H1 (cell line): ENCODE results near the gene IDI1. TPM values are rescaled to one million over a fixed set of nuclear protein-coding genes. Genes with fewer than 3 reads are reported as not detected.

ENCODE experiments used
- CTCF ChIA-PET: fragments of 300-600 bp; sonication (Branson Sonifier 250); formaldehyde crosslinking; loops from one replicate; lab custom pipeline; 2021; ENCODE audit not compliant: partially characterized antibody; lab: Charles Lee
- POLR2A ChIA-PET: fragments of 300-600 bp; sonication (Branson Sonifier 250); formaldehyde crosslinking; loops from one replicate; lab custom pipeline; 2021; ENCODE audit warnings: inconsistent platforms; ENCODE audit not compliant: partially characterized antibody; lab: Charles Lee
- DNase-seq, 2 experiments: peaks; one replicate each; pipeline versions ENCODE4 v3.0.0 to v3.0.0-alpha.2; 2010 to 2022; ENCODE audit warnings: low spot score in 2 of 2, low read depth in 1 of 2, mixed read lengths in 1 of 2
- FAIRE-seq: peaks from 2 replicates; lab custom pipeline; 2011; peaks lifted over from hg19 to GRCh38; lab: Jason Lieb, UNC
- H2AFZ ChIP-seq: 2 replicates; pipeline ENCODE4 v1.8.1; 2012; ENCODE audit warnings: low read length, inconsistent platforms
- H2AK5ac ChIP-seq: 2 replicates; pipeline ENCODE4 v1.6.1; 2013; ENCODE audit warnings: low read depth, low read length
- H2BK120ac ChIP-seq: replicated peaks from 2 replicates; pipeline ENCODE3; 2013; ENCODE audit warnings: low read depth, low read length, inconsistent platforms
- H2BK12ac ChIP-seq: 2 replicates; pipeline ENCODE4 v1.6.1; 2013; ENCODE audit warnings: low read depth, low read length
- H2BK15ac ChIP-seq: 2 replicates; pipeline ENCODE4 v1.6.1; 2013; ENCODE audit warnings: low read length
- H2BK20ac ChIP-seq: 2 replicates; pipeline ENCODE4 v1.6.1; 2013; ENCODE audit warnings: low read length
- H2BK5ac ChIP-seq: 2 replicates; pipeline ENCODE4 v1.6.1; 2013; ENCODE audit warnings: low read depth, low read length
- H3K14ac ChIP-seq: 2 replicates; pipeline ENCODE4 v1.6.1; 2013; ENCODE audit warnings: inconsistent platforms; ENCODE audit not compliant: insufficient read length
- H3K18ac ChIP-seq: 2 replicates; pipeline ENCODE4 v1.6.1; 2013; ENCODE audit warnings: low read length; ENCODE audit errors: extremely low read depth
- H3K23ac ChIP-seq: 2 replicates; pipeline ENCODE4 v1.6.1; 2013; ENCODE audit warnings: inconsistent platforms; ENCODE audit not compliant: insufficient read length
- H3K23me2 ChIP-seq: 2 replicates; pipeline ENCODE4 v1.6.1; 2013; ENCODE audit warnings: low read depth, low read length
- H3K27ac ChIP-seq: 2 replicates; pipeline ENCODE4 v1.6.1; 2011; ENCODE audit warnings: low read depth, low read length, inconsistent platforms
- H3K27me3 ChIP-seq, 4 experiments: replicated peaks in 1 of 4; 1 replicate in 1 of 4; 2 replicates in 3 of 4; pipeline versions ENCODE4 v1.6.1 to v1.8.1; 2011 to 2013; ENCODE audit warnings: low read length in 3 of 4, mild to moderate bottlenecking in 3 of 4, inconsistent platforms in 2 of 4, mixed read lengths in 2 of 4, moderate library complexity in 1 of 4; ENCODE audit not compliant: control insufficient read depth in 3 of 4, insufficient read depth in 3 of 4; ENCODE audit errors: extremely low read depth in 1 of 4
- H3K36me3 ChIP-seq, 4 experiments: 2 replicates each; pipeline versions ENCODE4 v1.6.1 to v1.8.1; 2011 to 2013; ENCODE audit warnings: mild to moderate bottlenecking in 4 of 4, low read length in 3 of 4, moderate library complexity in 2 of 4, control low read depth in 1 of 4, inconsistent platforms in 1 of 4; ENCODE audit not compliant: insufficient read depth in 4 of 4, control insufficient read depth in 2 of 4
- H3K4ac ChIP-seq: replicated peaks from 2 replicates; pipeline ENCODE3; 2013; ENCODE audit warnings: low read length, low read depth, mixed read lengths, inconsistent platforms; ENCODE audit not compliant: insufficient read length
- H3K4me1 ChIP-seq, 4 experiments: replicated peaks in 1 of 4; 1 replicate in 1 of 4; 2 replicates in 3 of 4; pipeline versions ENCODE4 v1.6.1 to v1.8.1; 2011 to 2013; ENCODE audit warnings: low read length in 3 of 4, inconsistent platforms in 2 of 4, mixed read lengths in 1 of 4; ENCODE audit not compliant: insufficient read depth in 4 of 4, control insufficient read depth in 3 of 4
- H3K4me2 ChIP-seq, 2 experiments: 2 replicates each; pipeline versions ENCODE4 v1.6.1 to v1.8.1; 2011 to 2013; ENCODE audit warnings: low read depth in 2 of 2, low read length in 2 of 2, control low read depth in 1 of 2, inconsistent platforms in 1 of 2, mild to moderate bottlenecking in 1 of 2; ENCODE audit not compliant: insufficient read depth in 1 of 2
- H3K4me3 ChIP-seq, 4 experiments: fragments of 200-600, 300-600 bp in 1 of 4; sonication (generic), shearing (Covaris generic), sonication (Bioruptor Twin) in 1 of 4; 2 replicates each; pipeline versions ENCODE4 v1.5.1 to v1.8.1; 2011 to 2016; ENCODE audit warnings: low read length in 4 of 4, low read depth in 3 of 4, control low read depth in 2 of 4, inconsistent platforms in 2 of 4, mild to moderate bottlenecking in 2 of 4, mixed read lengths in 1 of 4, moderate library complexity in 1 of 4; ENCODE audit not compliant: insufficient read depth in 2 of 4; ENCODE audit errors: extremely low read depth in 1 of 4
- H3K56ac ChIP-seq: replicated peaks from 2 replicates; pipeline ENCODE3; 2013; ENCODE audit warnings: low read depth, mild to moderate bottlenecking, mixed read lengths, low read length, inconsistent platforms; ENCODE audit not compliant: insufficient read length
- H3K79me1 ChIP-seq: 2 replicates; pipeline ENCODE4 v1.6.1; 2013; ENCODE audit warnings: low read depth, low read length, control low read depth
- H3K79me2 ChIP-seq, 2 experiments: 2 replicates each; pipeline versions ENCODE4 v1.6.1 to v1.8.1; 2012 to 2013; ENCODE audit warnings: low read length in 2 of 2, mild to moderate bottlenecking in 2 of 2, inconsistent platforms in 1 of 2; ENCODE audit not compliant: insufficient read depth in 2 of 2, control insufficient read depth in 1 of 2
- H3K9ac ChIP-seq, 4 experiments: replicated peaks in 1 of 4; 1 replicate in 1 of 4; 2 replicates in 3 of 4; pipeline versions ENCODE4 v1.6.1 to v1.8.1; 2011 to 2013; ENCODE audit warnings: low read depth in 3 of 4, low read length in 3 of 4, control low read depth in 2 of 4, mild to moderate bottlenecking in 2 of 4, moderate library complexity in 2 of 4, inconsistent platforms in 1 of 4; ENCODE audit errors: extremely low read depth in 1 of 4
- H3K9me3 ChIP-seq, 2 experiments: 2 replicates each; pipeline versions ENCODE4 v1.6.1 to v1.8.1; 2012 to 2013; ENCODE audit warnings: mild to moderate bottlenecking in 2 of 2, moderate library complexity in 2 of 2, control low read depth in 1 of 2, inconsistent platforms in 1 of 2, low read depth in 1 of 2, low read length in 1 of 2, mixed read lengths in 1 of 2; ENCODE audit not compliant: insufficient read depth in 2 of 2
- H4K20me1 ChIP-seq, 2 experiments: replicated peaks in 1 of 2; 2 replicates each; pipeline versions ENCODE3 to v1.8.1; 2011 to 2013; ENCODE audit warnings: inconsistent platforms in 2 of 2, low read length in 2 of 2, mild to moderate bottlenecking in 1 of 2; ENCODE audit not compliant: insufficient read depth in 2 of 2, control insufficient read depth in 1 of 2
- H4K5ac ChIP-seq: 2 replicates; pipeline ENCODE4 v1.6.1; 2013; ENCODE audit warnings: low read length, low read depth, mixed read lengths, inconsistent platforms; ENCODE audit not compliant: insufficient read length
- H4K8ac ChIP-seq: 2 replicates; pipeline ENCODE4 v1.8.0; 2013; ENCODE audit warnings: mild to moderate bottlenecking, moderate library complexity, low read length, inconsistent platforms; ENCODE audit not compliant: insufficient read depth; ENCODE audit errors: extremely low read depth
- H4K91ac ChIP-seq: replicated peaks from 2 replicates; pipeline ENCODE3; 2013; ENCODE audit warnings: low read length, mixed read lengths, inconsistent platforms; ENCODE audit not compliant: insufficient read length
- BCL11A ChIP-seq, 2 experiments: IDR thresholded peaks; one replicate each; pipeline ENCODE4 v1.6.1; 2011; ENCODE audit warnings: low read depth in 2 of 2, low read length in 2 of 2, mild to moderate bottlenecking in 2 of 2
- CBX8 ChIP-seq: fragments of 300-800, 300-1000 bp; sonication (generic); IDR thresholded peaks from 2 replicates; pipeline ENCODE4 v1.7.1; 2016; ENCODE audit warnings: low read depth, low read length, borderline replicate concordance
- CHD1 ChIP-seq: IDR thresholded peaks from 2 replicates; pipeline ENCODE4 v1.6.1; 2012; ENCODE audit warnings: low read depth, low read length, improper control_type of control experiment
- E2F6 ChIP-seq: IDR thresholded peaks from 2 replicates; pipeline ENCODE4 v1.6.1; 2012; ENCODE audit warnings: inconsistent platforms
- NRF1 ChIP-seq: IDR thresholded peaks from 2 replicates; pipeline ENCODE4 v1.6.1; 2011; ENCODE audit warnings: mild to moderate bottlenecking, low read depth, low read length, improper control_type of control experiment
- SP2 ChIP-seq: IDR thresholded peaks from 2 replicates; pipeline ENCODE4 v1.6.1; 2012; ENCODE audit warnings: mild to moderate bottlenecking, low read length, inconsistent platforms
- SP4 ChIP-seq: IDR thresholded peaks from 2 replicates; pipeline ENCODE4 v1.6.1; 2012; ENCODE audit warnings: low read length, inconsistent platforms
- TAF7 ChIP-seq: optimal IDR thresholded peaks from 2 replicates; pipeline ENCODE3; 2011; ENCODE audit warnings: low read depth, mild to moderate bottlenecking, inconsistent platforms, low read length, moderate library complexity, borderline replicate concordance
- TEAD4 ChIP-seq: IDR thresholded peaks from 2 replicates; pipeline ENCODE4 v1.6.1; 2012; ENCODE audit warnings: low read depth, low read length, inconsistent platforms, mixed read lengths
- WGBS, 2 experiments: shearing (Covaris generic) in 1 of 2; methylation state at CpG; one replicate each; pipeline versions ENCODE4 v1.1.6 to v1.1.7; 2013 to 2015; ENCODE audit warnings: low lambda C conversion rate in 2 of 2, mixed read lengths in 2 of 2, inconsistent platforms in 1 of 2, low coverage in 1 of 2, missing lambda C conversion rate in 1 of 2; ENCODE audit not compliant: insufficient replicate concordance in 2 of 2, insufficient coverage in 1 of 2, insufficient read length in 1 of 2; ENCODE audit errors: extremely low coverage in 1 of 2, missing lambda C conversion rate in 1 of 2; 5-methylcytosine and 5-hydroxymethylcytosine counted together
- polyA plus RNA-seq, 7 experiments: library from polyadenylated mRNA; depleted of rRNA in 3 of 7; stranded (reverse) in 5 of 7; unstranded in 2 of 7; fragments of >200 nt in 5 of 7; fragments of 200-250 nt in 2 of 7; gene quantifications; 1 replicate in 5 of 7; 2 replicates in 1 of 7; 4 replicates in 1 of 7; pipeline versions ENCODE4 v1.2.1 to v1.2.3, GENCODE V29; 2011 to 2013; ENCODE audit warnings: missing spikeins in 2 of 7, mixed read lengths in 2 of 7
- total RNA-seq: library from RNA; stranded (reverse); fragmentation: NEBNext Ultra II Directional; extraction: Animal tissue kit (Norgen Biotek cat#: 25700); gene quantifications from 2 replicates; pipeline ENCODE4 v1.2.1, GENCODE V29; 2021

Gene IDI1
- total and polyA plus RNA-seq, 2 of the 8 experiments (the other 6 are each of a cell fraction or from before 2014, with no cell fraction given): 35.3 to 56.6 TPM

- WGBS, 2 experiments: 82% methylated on average over 1 of the region's 1 CpG; no CpG with 5 or more reads in 1 of the 2 experiments
- CTCF ChIA-PET: interaction anchor here (1.1 to 1.4 kb wide), 2 partner anchors 19 to 106 kb away, joined by 3 to 4 read pairs; no protein-coding TSS in a partner anchor
These were observed 23.2 kb downstream of the IDI1 start, which contains the start of gene IDI2 for GRCh38 chr10:1025683-1026082. TSS of gene IDI2 (minus strand) at chr10:1025859. CDS start at chr10:1024723, 1,136 bp downstream.

More at GRCh38 chr10:1025683-1026082, 23.2 kb downstream of the IDI1 start, which contains the start of gene IDI2:
- Histone ChIP-seq H2BK20ac (no peak within 1 kb of the TSS), H2AK5ac (no peak within 1 kb of the TSS), H3K23me2 (no peaks in the 10 kb centered on the region), H3K23ac (no peak within 1 kb of the TSS), H3K27ac (no peak within 1 kb of the TSS), H3K18ac (no peak within 1 kb of the TSS), H2BK5ac (no peak within 1 kb of the TSS), H3K4me1 (no peaks in the 10 kb centered on the region; a peak in 1 of 7 replicates), H3K27me3 (no peaks in the 10 kb centered on the region), H3K4me3 (no peak within 1 kb of the TSS), H4K91ac (no peak within 1 kb of the TSS), H3K56ac (no peak within 1 kb of the TSS), H3K4ac (no peak within 1 kb of the TSS), H3K14ac (no peak within 1 kb of the TSS), H3K36me3 (no peaks in the 10 kb centered on the region; a peak in 1 of 8 replicates), H3K79me2 (no peaks in the 10 kb centered on the region), H3K79me1 (no peaks in the 10 kb centered on the region), H2BK15ac (no peak within 1 kb of the TSS), H3K9me3 (no peaks in the 10 kb centered on the region), H4K5ac (no peak within 1 kb of the TSS), H4K20me1 (peaks cover 0 to 2% of the 10 kb centered on the region in 2 experiments), H2BK120ac (no peak within 1 kb of the TSS), H4K8ac (no peak within 1 kb of the TSS), H3K9ac (no peak within 1 kb of the TSS), H2AFZ (no peak within 1 kb of the TSS), H2BK12ac (no peak within 1 kb of the TSS), H3K4me2 (no peak within 1 kb of the TSS)
- POLR2A ChIA-PET: no interaction called here
- DNase-seq (no peak), FAIRE-seq (no peak)
- TF ChIP-seq CHD1: no peak
- TF ChIP-seq SP2: no peak
- no peak for TF ChIP-seq TAF7
- no peak for TF ChIP-seq SP4
- no peak for TF ChIP-seq TEAD4
- no peak for TF ChIP-seq BCL11A (IDR thresholded peaks at IDR 0.05; ENCODE audit: low read depth in 2 of 2, low read length in 2 of 2)
- TF ChIP-seq E2F6: no peak
- no peak for TF ChIP-seq CBX8
- no peak for TF ChIP-seq NRF1
